NCI-H345 (cell line): ENCODE results near the gene ZBTB8A.

ENCODE experiments used
- DNase-seq: peaks from one replicate; lab custom pipeline; 2025; lab: John Stamatoyannopoulos, UW

The ZBTB8A gene

GRCh38 chr1:32652244-32652962, 113.2 kb downstream of the ZBTB8A start:
- no peak for DNase-seq
